ENCODE data around the gene BNIP5.

- no peak for TF ChIP-seq CTCF (conservative IDR thresholded peaks at IDR 0.05; ENCODE audit: low read depth, low read length)
- TF ChIP-seq EZH2 (IDR thresholded peaks at IDR 0.05; ENCODE audit: borderline replicate concordance, low read depth, low read length, poor library complexity, severe bottlenecking): no peak
Observed at GRCh38 chr6:36349240-36349639, 12.6 kb upstream of the BNIP5 start.
